SK-N-MC (cell line): ENCODE measurements around the gene MPC1L.

Experiments used
- EZH2 ChIP-seq: fragments of 200-600 bp; sonication (generic); IDR thresholded peaks from one replicate; pipeline ENCODE4 v1.6.1; 2017; ENCODE audit warnings: antibody characterized with exemption
- FOXP2 ChIP-seq: optimal IDR thresholded peaks from 2 replicates; pipeline ENCODE3; 2011; ENCODE audit warnings: mild to moderate bottlenecking, moderate library complexity; ENCODE audit not compliant: insufficient read depth; ENCODE audit errors: extremely low read length, control extremely low read depth
- POLR2AphosphoS5 ChIP-seq: IDR thresholded peaks from 2 replicates; pipeline ENCODE4 v1.6.1; 2012; ENCODE audit warnings: mild to moderate bottlenecking, low read depth, low read length, borderline replicate concordance

DNA sequence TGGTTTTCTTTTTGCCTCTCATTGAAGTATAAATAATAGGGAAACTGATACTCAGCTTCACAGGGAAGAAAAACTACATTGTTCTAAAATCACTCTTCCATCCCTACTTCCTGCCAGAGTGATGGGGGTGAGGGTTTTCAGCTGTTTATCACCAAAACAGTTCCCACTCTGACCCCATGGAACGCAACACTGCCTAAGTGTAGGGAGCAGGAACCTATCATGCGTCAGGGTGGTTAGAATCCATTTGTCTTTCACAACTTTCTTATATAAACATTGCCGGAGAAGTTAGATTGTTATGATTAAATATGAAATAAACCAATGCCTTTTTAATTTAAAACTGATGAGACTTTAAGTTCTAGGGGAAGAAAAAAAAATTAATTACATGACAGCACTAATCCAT, 15.8 kb upstream of the MPC1L start:
- TF ChIP-seq POLR2AphosphoS5 (no peak), EZH2 (no peak), FOXP2 (no peak)
